ENCODE measurements around the gene SCYGR8. TPM values are rescaled to one million over a fixed set of nuclear protein-coding genes. Genes with fewer than 3 reads are reported as not detected.

Gene SCYGR8
- total RNA-seq, 1 experiment from 2014 or later: not detected

DNA sequence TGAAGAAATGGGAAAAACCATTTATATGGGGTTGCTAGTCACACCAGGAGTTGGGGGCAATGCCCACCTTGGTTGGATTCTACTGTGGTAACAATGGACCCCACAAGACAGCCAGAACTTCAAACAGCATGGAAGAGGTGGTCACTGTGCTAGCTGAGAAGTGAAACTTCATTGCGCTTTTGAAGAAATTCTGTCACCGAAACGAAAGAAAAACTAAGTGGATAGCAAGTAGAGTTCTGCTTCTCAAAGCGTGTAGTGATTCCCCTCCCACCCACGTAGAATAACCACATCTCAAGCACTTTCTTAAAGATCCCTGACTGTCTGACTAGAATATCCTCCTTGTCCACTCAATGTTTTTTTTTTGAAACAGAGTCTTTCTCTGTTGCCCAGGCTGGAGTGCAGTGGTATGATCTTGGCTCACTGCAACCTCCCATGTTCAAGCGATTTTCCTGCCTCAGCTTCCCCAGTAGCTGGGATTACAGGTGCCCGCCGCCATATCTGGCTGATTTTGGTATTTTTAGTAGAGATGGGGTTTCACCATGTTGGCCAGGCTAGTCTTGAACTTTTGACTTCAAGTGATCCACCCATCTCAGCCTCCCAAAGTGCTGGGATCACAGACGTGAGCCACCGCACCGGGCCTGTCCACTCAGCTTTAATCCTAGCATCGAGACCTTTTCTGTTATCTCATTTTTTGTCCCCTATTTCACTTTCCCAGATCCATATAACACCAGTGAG, 37.9 kb downstream of the SCYGR8 start:
- BruUV-seq (replicated peaks): no TSS peak
- Histone ChIP-seq H3K27ac (ENCODE audit: low read depth, low read length, poor library complexity, severe bottlenecking) (no peak overlapping the region), H3K4me3 (ENCODE audit: low read depth, low read length, poor library complexity, severe bottlenecking) (no peak overlapping the region), H3K27me3 (replicated peaks; ENCODE audit: insufficient read depth, low read depth, low read length, poor library complexity) (no peaks in the 10 kb centered on the region), H3K4me1 (ENCODE audit: insufficient read depth, low read length, poor library complexity, severe bottlenecking) (no peaks in the 10 kb centered on the region), H3K36me3 (ENCODE audit: insufficient read depth, low read length, poor library complexity, severe bottlenecking) (no peaks in the 10 kb centered on the region), H3K9me3 (ENCODE audit: low read depth, low read length, poor library complexity, severe bottlenecking) (no peaks in the 10 kb centered on the region)
- TF ChIP-seq EZH2 (IDR thresholded peaks at IDR 0.05; ENCODE audit: borderline replicate concordance, low read depth, low read length, poor library complexity, severe bottlenecking): no peak
- TF ChIP-seq, protein P1, sequence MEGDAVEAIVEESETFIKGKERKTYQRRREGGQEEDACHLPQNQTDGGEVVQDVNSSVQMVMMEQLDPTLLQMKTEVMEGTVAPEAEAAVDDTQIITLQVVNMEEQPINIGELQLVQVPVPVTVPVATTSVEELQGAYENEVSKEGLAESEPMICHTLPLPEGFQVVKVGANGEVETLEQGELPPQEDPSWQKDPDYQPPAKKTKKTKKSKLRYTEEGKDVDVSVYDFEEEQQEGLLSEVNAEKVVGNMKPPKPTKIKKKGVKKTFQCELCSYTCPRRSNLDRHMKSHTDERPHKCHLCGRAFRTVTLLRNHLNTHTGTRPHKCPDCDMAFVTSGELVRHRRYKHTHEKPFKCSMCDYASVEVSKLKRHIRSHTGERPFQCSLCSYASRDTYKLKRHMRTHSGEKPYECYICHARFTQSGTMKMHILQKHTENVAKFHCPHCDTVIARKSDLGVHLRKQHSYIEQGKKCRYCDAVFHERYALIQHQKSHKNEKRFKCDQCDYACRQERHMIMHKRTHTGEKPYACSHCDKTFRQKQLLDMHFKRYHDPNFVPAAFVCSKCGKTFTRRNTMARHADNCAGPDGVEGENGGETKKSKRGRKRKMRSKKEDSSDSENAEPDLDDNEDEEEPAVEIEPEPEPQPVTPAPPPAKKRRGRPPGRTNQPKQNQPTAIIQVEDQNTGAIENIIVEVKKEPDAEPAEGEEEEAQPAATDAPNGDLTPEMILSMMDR (conservative IDR thresholded peaks at IDR 0.05; ENCODE audit: low read depth, low read length): no peak
- CTCF ChIA-PET: no interaction called here
- no peak for DNase-seq (ENCODE audit: low spot score)
- POLR2A ChIA-PET (ENCODE audit: low non-redundant PET): no interaction called here
- intact Hi-C loops (cut with micrococcal nuclease; ENCODE audit: unreplicated experiment): no loop called here

- no peak overlapping the region for H3K27ac ChIP-seq (ENCODE audit: low read depth, low read length, poor library complexity, severe bottlenecking)
- no peak for TF ChIP-seq EZH2 (IDR thresholded peaks at IDR 0.05; ENCODE audit: borderline replicate concordance, low read depth, low read length, poor library complexity, severe bottlenecking)
- TF ChIP-seq, protein P1 (conservative IDR thresholded peaks at IDR 0.05; ENCODE audit: low read depth, low read length): no peak
- H3K27me3 ChIP-seq (replicated peaks; ENCODE audit: insufficient read depth, low read depth, low read length, poor library complexity): no peaks in the 10 kb centered on the region
- ChIA-PET POLR2A (ENCODE audit: low non-redundant PET) (no interaction called here), CTCF (no interaction called here)
- H3K4me3 ChIP-seq (ENCODE audit: low read depth, low read length, poor library complexity, severe bottlenecking): no peak overlapping the region
- no TSS peak for BruUV-seq (replicated peaks)
- no peaks in the 10 kb centered on the region for H3K4me1 ChIP-seq (ENCODE audit: insufficient read depth, low read length, poor library complexity, severe bottlenecking)
- no peaks in the 10 kb centered on the region for H3K9me3 ChIP-seq (ENCODE audit: low read depth, low read length, poor library complexity, severe bottlenecking)
- DNase-seq (ENCODE audit: low spot score): no peak
- intact Hi-C loops (cut with micrococcal nuclease; ENCODE audit: unreplicated experiment): no loop called here
- no peaks in the 10 kb centered on the region for H3K36me3 ChIP-seq (ENCODE audit: insufficient read depth, low read length, poor library complexity, severe bottlenecking)
These were observed 39.6 kb downstream of the SCYGR8 start for GRCh38 chr2:227785293-227785692.

DNA sequence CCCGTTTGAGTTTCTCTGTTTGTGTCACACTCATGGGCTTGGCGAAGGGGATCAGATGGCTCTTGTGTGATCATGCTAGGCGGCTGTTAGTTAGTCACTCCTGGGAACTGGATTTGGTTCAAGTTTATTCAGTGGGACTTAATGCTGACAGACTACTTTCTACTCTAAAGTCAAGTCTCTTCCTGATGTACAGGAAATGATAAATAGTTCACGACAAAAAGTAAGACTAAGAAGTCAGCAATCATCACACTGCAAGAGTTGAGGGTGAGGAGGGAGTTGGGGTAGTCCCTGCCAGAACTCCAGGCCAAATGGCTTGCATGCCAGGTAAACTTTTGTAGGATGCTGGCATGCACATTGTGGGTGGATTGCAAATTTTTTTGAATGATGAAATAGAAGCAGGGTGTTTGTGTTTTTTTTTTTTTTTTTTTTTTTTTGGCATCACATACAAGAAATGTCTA, 42.9 kb downstream of the SCYGR8 start:
- Histone ChIP-seq H3K4me1 (ENCODE audit: insufficient read depth, low read length, poor library complexity, severe bottlenecking) (no peaks in the 10 kb centered on the region), H3K4me3 (ENCODE audit: low read depth, low read length, poor library complexity, severe bottlenecking) (no peak overlapping the region), H3K36me3 (ENCODE audit: insufficient read depth, low read length, poor library complexity, severe bottlenecking) (no peaks in the 10 kb centered on the region), H3K27me3 (replicated peaks; ENCODE audit: insufficient read depth, low read depth, low read length, poor library complexity) (no peaks in the 10 kb centered on the region), H3K9me3 (ENCODE audit: low read depth, low read length, poor library complexity, severe bottlenecking) (no peaks in the 10 kb centered on the region), H3K27ac (ENCODE audit: low read depth, low read length, poor library complexity, severe bottlenecking) (no peak overlapping the region)
- ChIA-PET POLR2A (ENCODE audit: low non-redundant PET) (no interaction called here), CTCF (no interaction called here)
- intact Hi-C loops (cut with micrococcal nuclease; ENCODE audit: unreplicated experiment): no loop called here
- peak; percentile 33 for DNase-seq (ENCODE audit: low spot score)
- TF ChIP-seq EZH2 (IDR thresholded peaks at IDR 0.05; ENCODE audit: borderline replicate concordance, low read depth, low read length, poor library complexity, severe bottlenecking): no peak
- TF ChIP-seq, protein P1 (conservative IDR thresholded peaks at IDR 0.05; ENCODE audit: low read depth, low read length): no peak
- no TSS peak for BruUV-seq (replicated peaks)
